ENCODE results near the gene CBFA2T3.

The CBFA2T3 gene

GRCh38 chr16:88993166-88993761 is 16.3 kb upstream of the CBFA2T3 start:
- Histone ChIP-seq H3K27me3 (ENCODE audit: low read depth, low read length) (no peaks in the 10 kb centered on the region), H3K36me3 (replicated peaks; ENCODE audit: low read depth, low read length) (no peaks in the 10 kb centered on the region), H2AFZ (ENCODE audit: low read depth, low read length) (peak overlapping the region; percentile 30; the same call in 1 of the 2 replicates), H4K20me1 (ENCODE audit: insufficient read depth, low read length) (no peaks in the 10 kb centered on the region), H3K27ac (ENCODE audit: low read length) (peak overlapping the region; percentile 57; the same call in 1 of the 2 replicates), H3K9me3 (ENCODE audit: insufficient read depth, low read length) (peaks cover 10% of the 10 kb centered on the region), H3K4me1 (ENCODE audit: low read length) (peaks cover 23% of the 10 kb centered on the region), H3K4me2 (ENCODE audit: low read length) (peak overlapping the region; percentile 76), H3K4me3 (ENCODE audit: low read length) (peak overlapping the region; percentile 57), H3K79me2 (ENCODE audit: low read length) (no peaks in the 10 kb centered on the region), H3K9ac (ENCODE audit: low read length) (peak overlapping the region; percentile 70)
- TF ChIP-seq EZH2phosphoT487 (IDR thresholded peaks at IDR 0.05; ENCODE audit: low read depth) = no peak
- TF ChIP-seq, protein P1, sequence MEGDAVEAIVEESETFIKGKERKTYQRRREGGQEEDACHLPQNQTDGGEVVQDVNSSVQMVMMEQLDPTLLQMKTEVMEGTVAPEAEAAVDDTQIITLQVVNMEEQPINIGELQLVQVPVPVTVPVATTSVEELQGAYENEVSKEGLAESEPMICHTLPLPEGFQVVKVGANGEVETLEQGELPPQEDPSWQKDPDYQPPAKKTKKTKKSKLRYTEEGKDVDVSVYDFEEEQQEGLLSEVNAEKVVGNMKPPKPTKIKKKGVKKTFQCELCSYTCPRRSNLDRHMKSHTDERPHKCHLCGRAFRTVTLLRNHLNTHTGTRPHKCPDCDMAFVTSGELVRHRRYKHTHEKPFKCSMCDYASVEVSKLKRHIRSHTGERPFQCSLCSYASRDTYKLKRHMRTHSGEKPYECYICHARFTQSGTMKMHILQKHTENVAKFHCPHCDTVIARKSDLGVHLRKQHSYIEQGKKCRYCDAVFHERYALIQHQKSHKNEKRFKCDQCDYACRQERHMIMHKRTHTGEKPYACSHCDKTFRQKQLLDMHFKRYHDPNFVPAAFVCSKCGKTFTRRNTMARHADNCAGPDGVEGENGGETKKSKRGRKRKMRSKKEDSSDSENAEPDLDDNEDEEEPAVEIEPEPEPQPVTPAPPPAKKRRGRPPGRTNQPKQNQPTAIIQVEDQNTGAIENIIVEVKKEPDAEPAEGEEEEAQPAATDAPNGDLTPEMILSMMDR (IDR thresholded peaks at IDR 0.05; ENCODE audit: low read depth, low read length) = no peak

- peak overlapping the region; percentile 30; the same call in 1 of the 2 replicates for H2AFZ ChIP-seq (ENCODE audit: low read depth, low read length)
- peak overlapping the region; percentile 70 for H3K9ac ChIP-seq (ENCODE audit: low read length)
- H3K36me3 ChIP-seq (replicated peaks; ENCODE audit: low read depth, low read length) = no peaks in the 10 kb centered on the region
- H3K4me3 ChIP-seq (ENCODE audit: low read length) = peak overlapping the region; percentile 57
- no peaks in the 10 kb centered on the region for H3K27me3 ChIP-seq (ENCODE audit: low read depth, low read length)
- H3K27ac ChIP-seq (ENCODE audit: low read length) = peak overlapping the region; percentile 57
- peaks cover 7% of the 10 kb centered on the region; the same call in 1 of the 2 replicates for H3K9me3 ChIP-seq (ENCODE audit: insufficient read depth, low read length)
- H4K20me1 ChIP-seq (ENCODE audit: insufficient read depth, low read length) = no peaks in the 10 kb centered on the region
- TF ChIP-seq, protein P1 (IDR thresholded peaks at IDR 0.05; ENCODE audit: low read depth, low read length) = no peak
- no peak for TF ChIP-seq EZH2phosphoT487 (IDR thresholded peaks at IDR 0.05; ENCODE audit: low read depth)
- peak overlapping the region; percentile 76 for H3K4me2 ChIP-seq (ENCODE audit: low read length)
- no peaks in the 10 kb centered on the region for H3K79me2 ChIP-seq (ENCODE audit: low read length)
- peaks cover 25% of the 10 kb centered on the region for H3K4me1 ChIP-seq (ENCODE audit: low read length)
Observed at GRCh38 chr16:88992351-88993165, 15.6 kb upstream of the CBFA2T3 start.

DNA sequence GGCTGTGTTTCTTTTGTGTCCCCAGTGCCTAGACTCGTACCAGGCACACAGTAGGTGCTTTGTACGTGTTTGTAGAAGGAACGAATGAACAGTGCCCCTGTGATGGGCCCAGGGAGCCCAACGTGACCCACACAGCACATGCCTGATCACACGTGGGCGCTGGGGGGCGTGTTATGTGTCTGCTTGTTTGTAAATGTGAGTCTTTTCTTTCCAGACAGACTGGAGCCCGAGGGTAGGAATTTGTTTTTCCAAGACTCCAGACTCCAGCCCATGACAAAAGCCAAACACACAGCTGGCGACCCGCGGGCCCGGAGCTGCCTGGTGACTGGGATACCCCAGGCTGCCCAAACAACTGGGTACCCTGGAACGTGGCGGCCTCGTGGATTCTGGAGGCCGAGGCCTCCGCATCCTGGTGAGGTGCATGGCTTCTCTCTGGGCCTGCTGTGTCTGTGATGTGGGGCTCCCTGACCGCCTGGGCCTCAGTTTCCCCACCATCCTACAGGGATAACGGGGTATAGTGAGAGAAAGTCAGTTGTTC is 14.9 kb upstream of the CBFA2T3 start:
- H4K20me1 ChIP-seq (ENCODE audit: insufficient read depth, low read length) = no peaks in the 10 kb centered on the region
- no peaks in the 10 kb centered on the region for H3K79me2 ChIP-seq (ENCODE audit: low read length)
- TF ChIP-seq, protein P1 (IDR thresholded peaks at IDR 0.05; ENCODE audit: low read depth, low read length) = no peak
- no peak for TF ChIP-seq EZH2phosphoT487 (IDR thresholded peaks at IDR 0.05; ENCODE audit: low read depth)
- no peaks in the 10 kb centered on the region for H3K27me3 ChIP-seq (ENCODE audit: low read depth, low read length)
- H2AFZ ChIP-seq (ENCODE audit: low read depth, low read length) = no peak overlapping the region
- H3K36me3 ChIP-seq (replicated peaks; ENCODE audit: low read depth, low read length) = no peaks in the 10 kb centered on the region
- peak overlapping the region; percentile 70; the same call in 1 of the 2 replicates for H3K9ac ChIP-seq (ENCODE audit: low read length)
- H3K4me3 ChIP-seq (ENCODE audit: low read length) = peak overlapping the region; percentile 57; the same call in 1 of the 2 replicates
- H3K27ac ChIP-seq (ENCODE audit: low read length) = no peak overlapping the region; the same call in 1 of the 2 replicates
- H3K4me2 ChIP-seq (ENCODE audit: low read length) = peak overlapping the region; percentile 76
- H3K9me3 ChIP-seq (ENCODE audit: insufficient read depth, low read length) = no peaks in the 10 kb centered on the region
- H3K4me1 ChIP-seq (ENCODE audit: low read length) = peaks cover 31% of the 10 kb centered on the region
